Endothelial cell of umbilical vein (primary cell): Measurements from ENCODE around the gene BCAP31. TPM values are rescaled to one million over a fixed set of nuclear protein-coding genes. Genes with fewer than 3 reads are reported as not detected.

Experiments used
- BruUV-seq: library from RNA; stranded (reverse); fragments of 400-500 nt; replicated peaks from 2 replicates; lab custom pipeline; 2021; lab: Mats Ljungman, UMichigan
- CTCF ChIA-PET: fragments of 300-600, 350-600 bp; sonication (Branson Sonifier 250); formaldehyde crosslinking; loops from one replicate; lab custom pipeline; 2021; ENCODE audit warnings: antibody characterized with exemption, inconsistent platforms; lab: Charles Lee
- POLR2A ChIA-PET: fragments of 300-600, 350-600 bp; sonication (Branson Sonifier 250); formaldehyde crosslinking; loops from one replicate; lab custom pipeline; 2021; ENCODE audit warnings: antibody characterized with exemption, inconsistent platforms; lab: Charles Lee
- DNase-seq: peaks from one replicate; pipeline ENCODE4 v3.0.0-alpha.2; 2011; ENCODE audit warnings: low read depth, low spot score
- FAIRE-seq: peaks from 2 replicates; lab custom pipeline; 2011; peaks lifted over from hg19 to GRCh38; lab: Jason Lieb, UNC
- H2AFZ ChIP-seq: 2 replicates; pipeline ENCODE4 v1.6.0; 2012; ENCODE audit warnings: low read depth, low read length, control low read depth, inconsistent platforms
- H3K27ac ChIP-seq: 2 replicates; pipeline ENCODE4 v1.5.1; 2011; ENCODE audit warnings: low read depth, mild to moderate bottlenecking, control low read depth, low read length, moderate library complexity; ENCODE audit not compliant: insufficient read depth
- H3K27me3 ChIP-seq, 2 experiments: 2 replicates each; pipeline versions ENCODE4 v1.6.0 to v1.6.1; 2011; ENCODE audit warnings: low read length in 2 of 2, mixed read lengths in 1 of 2; ENCODE audit not compliant: control insufficient read depth in 2 of 2, insufficient read depth in 2 of 2
- H3K36me3 ChIP-seq, 2 experiments: 2 replicates in 1 of 2; 3 replicates in 1 of 2; pipeline ENCODE4 v1.5.1; 2011; ENCODE audit warnings: low read length in 2 of 2, mild to moderate bottlenecking in 1 of 2, moderate library complexity in 1 of 2; ENCODE audit not compliant: control insufficient read depth in 2 of 2, insufficient read depth in 2 of 2; ENCODE audit errors: extremely low read depth in 1 of 2
- H3K4me1 ChIP-seq: 3 replicates; pipeline ENCODE4 v1.5.1; 2011; ENCODE audit warnings: mild to moderate bottlenecking, low read length; ENCODE audit not compliant: control insufficient read depth, insufficient read depth; ENCODE audit errors: extremely low read depth
- H3K4me2 ChIP-seq: 2 replicates; pipeline ENCODE4 v1.6.1; 2011; ENCODE audit warnings: low read length, control low read depth, mixed read lengths; ENCODE audit not compliant: insufficient read depth
- H3K4me3 ChIP-seq, 3 experiments: fragments of 200-600 bp in 1 of 3; sonication (generic), shearing (Covaris generic) in 1 of 3; replicated peaks in 1 of 3; 2 replicates each; pipeline ENCODE4 v1.5.1; 2011 to 2016; ENCODE audit warnings: control low read depth in 3 of 3, low read length in 3 of 3, mild to moderate bottlenecking in 2 of 3, inconsistent platforms in 1 of 3, low read depth in 1 of 3, moderate library complexity in 1 of 3; ENCODE audit not compliant: insufficient read depth in 1 of 3
- H3K79me2 ChIP-seq: 2 replicates; pipeline ENCODE4 v1.6.0; 2012; ENCODE audit warnings: low read length, inconsistent platforms; ENCODE audit not compliant: control insufficient read depth, insufficient read depth
- H3K9ac ChIP-seq: replicated peaks from 2 replicates; pipeline ENCODE3; 2011; ENCODE audit warnings: low read length, control low read depth; ENCODE audit not compliant: insufficient read depth; ENCODE audit errors: extremely low read depth
- H3K9me1 ChIP-seq: replicated peaks from 3 replicates; pipeline ENCODE4 v1.6.0; 2011; ENCODE audit warnings: mild to moderate bottlenecking, low read length; ENCODE audit not compliant: control insufficient read depth, insufficient read depth; ENCODE audit errors: extremely low read depth
- H3K9me3 ChIP-seq: replicated peaks from 2 replicates; pipeline ENCODE4 v1.5.1; 2012; ENCODE audit warnings: low read length, inconsistent platforms; ENCODE audit not compliant: control insufficient read depth, insufficient read depth
- H4K20me1 ChIP-seq: replicated peaks from 2 replicates; pipeline ENCODE3; 2011; ENCODE audit warnings: mild to moderate bottlenecking, low read length; ENCODE audit not compliant: control insufficient read depth, insufficient read depth; ENCODE audit errors: extremely low read depth
- EZH2 ChIP-seq: IDR thresholded peaks from 2 replicates; pipeline ENCODE4 v1.6.1; 2012; ENCODE audit warnings: borderline replicate concordance, low read depth, mild to moderate bottlenecking, moderate library complexity, low read length, inconsistent platforms; ENCODE audit not compliant: severe bottlenecking
- FOS ChIP-seq: IDR thresholded peaks from 2 replicates; pipeline ENCODE4 v1.6.1; 2011; ENCODE audit warnings: mild to moderate bottlenecking, low read length, moderate library complexity, borderline replicate concordance; ENCODE audit not compliant: insufficient read depth
- GATA2 ChIP-seq: IDR thresholded peaks from 2 replicates; pipeline ENCODE4 v1.7.0; 2011; ENCODE audit warnings: low read depth, mild to moderate bottlenecking, moderate library complexity, mixed read lengths, low read length; ENCODE audit not compliant: insufficient read length, insufficient read depth
- JUN ChIP-seq: IDR thresholded peaks from 2 replicates; pipeline ENCODE4 v1.6.1; 2011; ENCODE audit warnings: borderline replicate concordance, low read depth; ENCODE audit not compliant: insufficient read length, insufficient read depth
- MYC ChIP-seq: IDR thresholded peaks from one replicate; pipeline ENCODE4 v1.6.1; 2011; ENCODE audit warnings: mild to moderate bottlenecking, low read depth, low read length
- POLR2A ChIP-seq: IDR thresholded peaks from 2 replicates; pipeline ENCODE4 v1.6.1; 2012; ENCODE audit warnings: low read depth, mild to moderate bottlenecking, control low read depth, low read length
- POLR2AphosphoS5 ChIP-seq: IDR thresholded peaks from 2 replicates; pipeline ENCODE4 v1.6.1; 2012; ENCODE audit warnings: low read depth, mild to moderate bottlenecking, control low read depth, low read length, moderate library complexity; ENCODE audit not compliant: insufficient read depth
- dilution Hi-C: fragments of 300-500 bp; cut with MboI; formaldehyde crosslinking; loops from one replicate; pipeline ENCODE4 v1.15.0; 2019; ENCODE audit warnings: low sequenced_read_pairs; ENCODE audit not compliant: extremely low pct_ligation_motif_present
- intact Hi-C: fragments of 100-400 bp; cut with micrococcal nuclease; formaldehyde crosslinking; loops from one replicate; pipeline ENCODE4 v1.10.0; 2022
- polyA plus RNA-seq, 4 experiments: library from polyadenylated mRNA; depleted of rRNA in 3 of 4; stranded (reverse) in 3 of 4; unstranded in 1 of 4; fragments of >200 nt; gene quantifications; 2 replicates each; pipeline versions ENCODE4 v1.2.1 to v1.2.3, GENCODE V29; 2011 to 2012; ENCODE audit warnings: missing spikeins in 1 of 4
- total RNA-seq: library from RNA; stranded (reverse); gene quantifications from 2 replicates; pipeline ENCODE4 v1.2.3, GENCODE V29; 2021
- TF ChIP-seq, protein P1 (sequence below): IDR thresholded peaks from 2 replicates; pipeline ENCODE4 v1.6.1; 2011; ENCODE audit not compliant: insufficient read depth, insufficient read length
- TF ChIP-seq, protein P2 (sequence below), 2 donors: IDR thresholded peaks; 1 replicate in 1 of 2; 2 replicates in 1 of 2; pipeline ENCODE4 v1.5.1; 2011; ENCODE audit warnings: low read length in 2 of 2, mild to moderate bottlenecking in 2 of 2, moderate library complexity in 2 of 2, control low read depth in 1 of 2, inconsistent platforms in 1 of 2, low read depth in 1 of 2; ENCODE audit not compliant: insufficient read depth in 1 of 2; ENCODE audit errors: extremely low read depth in 1 of 2

Gene BCAP31
- total and polyA plus RNA-seq, 2 donors (not counting 3 experiments of a cell fraction or from before 2014, with no cell fraction given) = 169 to 203 TPM

DNA sequence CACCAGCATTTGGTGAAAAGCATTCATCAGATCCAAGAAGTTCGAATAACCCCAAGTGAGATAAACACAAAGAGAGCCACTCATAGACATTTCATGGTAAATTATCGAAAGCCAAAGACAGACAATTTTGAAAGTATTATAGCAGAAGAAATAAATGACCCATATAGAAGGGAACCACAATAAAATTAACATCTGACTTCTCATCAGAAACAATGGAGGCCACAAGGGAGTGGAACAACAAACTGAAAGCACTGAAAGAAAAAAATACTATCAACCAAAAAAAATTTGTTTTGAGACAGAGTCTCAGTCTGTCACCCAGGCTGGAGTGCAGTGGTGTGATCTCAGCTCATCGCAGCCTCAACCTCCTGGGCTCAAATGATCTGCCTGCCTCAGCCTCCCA is 64.9 kb downstream of the BCAP31 start:
- CTCF ChIA-PET = interaction anchor here (4.6 kb wide), 1 partner anchor 9 kb away, joined by 23 read pairs; no protein-coding TSS in a partner anchor
- intact Hi-C loops = no loop called here
- dilution Hi-C loops = no loop called here
- H2AFZ ChIP-seq = no peak overlapping the region
- TF ChIP-seq GATA2 (no peak), MYC (no peak), POLR2AphosphoS5 (no peak), EZH2 (no peak), FOS (no peak), JUN (no peak), POLR2A (no peak)
- TF ChIP-seq, protein P1, sequence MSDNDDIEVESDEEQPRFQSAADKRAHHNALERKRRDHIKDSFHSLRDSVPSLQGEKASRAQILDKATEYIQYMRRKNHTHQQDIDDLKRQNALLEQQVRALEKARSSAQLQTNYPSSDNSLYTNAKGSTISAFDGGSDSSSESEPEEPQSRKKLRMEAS = no peak
- TF ChIP-seq, protein P2, sequence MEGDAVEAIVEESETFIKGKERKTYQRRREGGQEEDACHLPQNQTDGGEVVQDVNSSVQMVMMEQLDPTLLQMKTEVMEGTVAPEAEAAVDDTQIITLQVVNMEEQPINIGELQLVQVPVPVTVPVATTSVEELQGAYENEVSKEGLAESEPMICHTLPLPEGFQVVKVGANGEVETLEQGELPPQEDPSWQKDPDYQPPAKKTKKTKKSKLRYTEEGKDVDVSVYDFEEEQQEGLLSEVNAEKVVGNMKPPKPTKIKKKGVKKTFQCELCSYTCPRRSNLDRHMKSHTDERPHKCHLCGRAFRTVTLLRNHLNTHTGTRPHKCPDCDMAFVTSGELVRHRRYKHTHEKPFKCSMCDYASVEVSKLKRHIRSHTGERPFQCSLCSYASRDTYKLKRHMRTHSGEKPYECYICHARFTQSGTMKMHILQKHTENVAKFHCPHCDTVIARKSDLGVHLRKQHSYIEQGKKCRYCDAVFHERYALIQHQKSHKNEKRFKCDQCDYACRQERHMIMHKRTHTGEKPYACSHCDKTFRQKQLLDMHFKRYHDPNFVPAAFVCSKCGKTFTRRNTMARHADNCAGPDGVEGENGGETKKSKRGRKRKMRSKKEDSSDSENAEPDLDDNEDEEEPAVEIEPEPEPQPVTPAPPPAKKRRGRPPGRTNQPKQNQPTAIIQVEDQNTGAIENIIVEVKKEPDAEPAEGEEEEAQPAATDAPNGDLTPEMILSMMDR (IDR thresholded peaks at IDR 0.05; ENCODE audit: extremely low read depth in 1 of 2, insufficient read depth in 1 of 2, low read depth in 1 of 2, low read length in 2 of 2) = no peak
- no peaks in the 10 kb centered on the region for H3K36me3 ChIP-seq
- no peak for DNase-seq
- H4K20me1 ChIP-seq = no peaks in the 10 kb centered on the region
- BruUV-seq = no TSS peak
- H3K27ac ChIP-seq = no peak overlapping the region
- peaks cover 0 to 11% of the 10 kb centered on the region in 2 experiments for H3K27me3 ChIP-seq
- H3K79me2 ChIP-seq = no peaks in the 10 kb centered on the region
- no peaks in the 10 kb centered on the region for H3K9me3 ChIP-seq
- no peak overlapping the region for H3K9ac ChIP-seq
- no peaks in the 10 kb centered on the region for H3K9me1 ChIP-seq
- POLR2A ChIA-PET = no interaction called here
- FAIRE-seq = no peak
- no peak overlapping the region for H3K4me3 ChIP-seq
- no peak overlapping the region for H3K4me2 ChIP-seq
- no peaks in the 10 kb centered on the region for H3K4me1 ChIP-seq
